HFF-Myc (cell line): ENCODE data around the gene LAPTM5.

Experiments used
- DNase-seq: peaks from one replicate; pipeline ENCODE4 v3.0.0-alpha.2; 2011; ENCODE audit warnings: low read depth; ENCODE audit errors: extremely low read depth
- H3K4me3 ChIP-seq: replicated peaks from 2 replicates; pipeline ENCODE4 v1.5.1; 2011; ENCODE audit warnings: low read depth, mild to moderate bottlenecking, control low read depth, low read length
- CTCF ChIP-seq: IDR thresholded peaks from 2 replicates; pipeline ENCODE4 v1.5.1; 2012; ENCODE audit warnings: mild to moderate bottlenecking, low read depth, low read length, control low read depth; ENCODE audit errors: missing control alignments

The LAPTM5 gene

GRCh38 chr1:30718636-30719405, 38.8 kb downstream of the LAPTM5 start:
- H3K4me3 ChIP-seq, result peak overlapping the region; percentile 56
- TF ChIP-seq CTCF, result peak; percentile 76
- peak; percentile 85 for DNase-seq

- no peak for TF ChIP-seq CTCF
- DNase-seq, result peak; percentile 86
- H3K4me3 ChIP-seq, result peak overlapping the region; percentile 24; the same call in 1 of the 2 replicates
These were observed 39.4 kb downstream of the LAPTM5 start for GRCh38 chr1:30718091-30718635.

GRCh38 chr1:30716646-30717045, 40.9 kb downstream of the LAPTM5 start:
- no peak for TF ChIP-seq CTCF
- H3K4me3 ChIP-seq, result no peak overlapping the region
- no peak for DNase-seq

- no peak for TF ChIP-seq CTCF
These were observed 41.7 kb downstream of the LAPTM5 start for GRCh38 chr1:30715886-30716285.

GRCh38 chr1:30715216-30715615, 42.4 kb downstream of the LAPTM5 start:
- DNase-seq, result no peak
- TF ChIP-seq CTCF, result peak; percentile 73
- no peak overlapping the region for H3K4me3 ChIP-seq

More at GRCh38 chr1:30715886-30716285, 41.7 kb downstream of the LAPTM5 start:
- DNase-seq, result no peak
- H3K4me3 ChIP-seq, result no peak overlapping the region

GRCh38 chr1:30714536-30715090, 43.0 kb downstream of the LAPTM5 start:
- TF ChIP-seq CTCF, result no peak
- no peak overlapping the region for H3K4me3 ChIP-seq
- no peak for DNase-seq

- no peak for TF ChIP-seq CTCF
- H3K4me3 ChIP-seq, result no peak overlapping the region
- no peak for DNase-seq
These were observed 43.5 kb downstream of the LAPTM5 start for GRCh38 chr1:30714025-30714424.
